Endometrium (tissue), 2 donors: ENCODE data around the gene CDKN1B.
"Not testable (repeated sequence)": the region's sequence is repeated elsewhere in the genome, so short reads cannot be mapped to it uniquely, and the experiment has no call there.

Source experiments
- FAIRE-seq: peaks from 2 replicates; lab custom pipeline; 2012; peaks lifted over from hg19 to GRCh38; lab: Jason Lieb, UNC
- donor health status: control.
- donor health status: control.

The CDKN1B gene

GRCh38 chr12:12724421-12725085 lies 7.4 kb downstream of the CDKN1B start:
- FAIRE-seq = no peak

GRCh38 chr12:12725086-12725955 lies 8.2 kb downstream of the CDKN1B start:
- FAIRE-seq = no peak

GRCh38 chr12:12725956-12726554 lies 8.9 kb downstream of the CDKN1B start:
- peak; percentile 72 for FAIRE-seq

GRCh38 chr12:12726555-12727093 lies 9.5 kb downstream of the CDKN1B start:
- FAIRE-seq = no peak

GRCh38 chr12:12731178-12731577 lies 14.0 kb downstream of the CDKN1B start:
- FAIRE-seq = no peak

GRCh38 chr12:12731785-12732184 lies 14.6 kb downstream of the CDKN1B start:
- FAIRE-seq = no peak

- FAIRE-seq = no peak
Observed at GRCh38 chr12:12733118-12733517, 15.9 kb downstream of the CDKN1B start.

GRCh38 chr12:12734054-12734453 lies 16.9 kb downstream of the CDKN1B start:
- no peak for FAIRE-seq

- no peak for FAIRE-seq
Observed at GRCh38 chr12:12734561-12735071, 17.4 kb downstream of the CDKN1B start.

GRCh38 chr12:12735301-12735700 lies 18.1 kb downstream of the CDKN1B start:
- no peak for FAIRE-seq

- peak; percentile 92 for FAIRE-seq
Observed at GRCh38 chr12:12736759-12737676, 19.9 kb downstream of the CDKN1B start.

GRCh38 chr12:12738152-12738551 lies 21.0 kb downstream of the CDKN1B start:
- not testable (repeated sequence) for FAIRE-seq

GRCh38 chr12:12741660-12742059 lies 24.5 kb downstream of the CDKN1B start:
- FAIRE-seq = no peak

GRCh38 chr12:12744546-12745305 lies 27.6 kb downstream of the CDKN1B start:
- FAIRE-seq = no peak

GRCh38 chr12:12745576-12746211 lies 28.5 kb downstream of the CDKN1B start:
- no peak for FAIRE-seq

GRCh38 chr12:12747278-12747677 lies 30.1 kb downstream of the CDKN1B start:
- no peak for FAIRE-seq

GRCh38 chr12:12748044-12748443 lies 30.9 kb downstream of the CDKN1B start:
- no peak for FAIRE-seq

- peak; percentile 89 for FAIRE-seq
Observed at GRCh38 chr12:12749433-12749832, 32.3 kb downstream of the CDKN1B start.

GRCh38 chr12:12755923-12756322 lies 38.8 kb downstream of the CDKN1B start:
- no peak for FAIRE-seq

GRCh38 chr12:12757121-12757520 lies 40.0 kb downstream of the CDKN1B start:
- FAIRE-seq = no peak
